HepG2 (cell line): ENCODE data around the gene MITF. TPM values are rescaled to one million over a fixed set of nuclear protein-coding genes. Genes with fewer than 3 reads are reported as not detected.
A peak's percentile ranks its signal among the peaks of the same experiment; 100 is the strongest.

Source experiments
- ATAC-seq: fragments of 200-7000 bp; cut with Tn5 transposase; 3 replicates; pipeline ENCODE4 v1.9.1; 2020; ENCODE audit warnings: mild to moderate bottlenecking, moderate library complexity
- BruUV-seq: library from RNA; stranded (reverse); fragments of 400-500 nt; replicated peaks from 2 replicates; lab custom pipeline; 2021; lab: Mats Ljungman, UMichigan
- CTCF ChIA-PET: fragments of 300-600 bp; formaldehyde crosslinking; extraction: SDS; loops from one replicate; lab custom pipeline; 2021; ENCODE audit warnings: low total read pairs, inconsistent platforms, low intra/inter-chr PET ratio; lab: Yijun Ruan, JAX
- POLR2A ChIA-PET: fragments of 350-600 bp; sonication (Branson Sonifier 250); formaldehyde crosslinking; loops from one replicate; lab custom pipeline; 2020; ENCODE audit warnings: antibody characterized with exemption, inconsistent platforms; lab: Yijun Ruan, JAX
- DNase-seq: peaks from one replicate; pipeline ENCODE4 v3.0.0-alpha.2; 2015; ENCODE audit warnings: low spot score
- FAIRE-seq: peaks from 3 replicates; lab custom pipeline; 2011; peaks lifted over from hg19 to GRCh38; lab: Jason Lieb, UNC
- H2AFZ ChIP-seq: one replicate; pipeline ENCODE4 v1.6.1; 2011; ENCODE audit warnings: low read length, inconsistent platforms
- H3K27ac ChIP-seq: fragments of 300-600 bp; 3 replicates; pipeline ENCODE4 v1.8.0; 2011; ENCODE audit warnings: mixed run types, mild to moderate bottlenecking, mixed read lengths, low read length, inconsistent platforms; ENCODE audit not compliant: insufficient read depth; ENCODE audit errors: extremely low read length
- H3K27me3 ChIP-seq, 2 experiments: fragments of 200-600 bp in 1 of 2; 2 replicates in 1 of 2; 3 replicates in 1 of 2; pipeline versions ENCODE4 v1.6.0 to v1.8.0; 2011; ENCODE audit warnings: low read length in 2 of 2, mild to moderate bottlenecking in 2 of 2, moderate library complexity in 2 of 2, inconsistent platforms in 1 of 2; ENCODE audit not compliant: insufficient read depth in 2 of 2, control insufficient read depth in 1 of 2
- H3K36me3 ChIP-seq, 2 experiments: fragments of 200-600 bp in 1 of 2; replicated peaks in 1 of 2; 2 replicates in 1 of 2; 3 replicates in 1 of 2; pipeline versions ENCODE4 v1.5.1 to v1.8.0; 2011; ENCODE audit warnings: low read length in 2 of 2, inconsistent platforms in 1 of 2; ENCODE audit not compliant: insufficient read depth in 2 of 2, control insufficient read depth in 1 of 2
- H3K4me1 ChIP-seq: 2 replicates; pipeline ENCODE4 v1.5.1; 2012; ENCODE audit warnings: low read length, inconsistent platforms; ENCODE audit not compliant: insufficient read depth
- H3K4me2 ChIP-seq: 2 replicates; pipeline ENCODE4 v1.6.0; 2011; ENCODE audit warnings: low read depth, low read length, inconsistent platforms
- H3K4me3 ChIP-seq, 3 experiments: fragments of 200-600 bp in 1 of 3; sonication (generic), shearing (Covaris generic) in 1 of 3; replicated peaks in 1 of 3; 2 replicates each; pipeline ENCODE4 v1.5.1; 2011 to 2016; ENCODE audit warnings: low read length in 3 of 3, inconsistent platforms in 2 of 3, low read depth in 2 of 3, mild to moderate bottlenecking in 2 of 3, control low read depth in 1 of 3, mixed read lengths in 1 of 3; ENCODE audit not compliant: insufficient read depth in 1 of 3
- H3K79me2 ChIP-seq: one replicate; pipeline ENCODE4 v1.6.1; 2011; ENCODE audit warnings: low read length, inconsistent platforms; ENCODE audit not compliant: insufficient read depth
- H3K9ac ChIP-seq: 2 replicates; pipeline ENCODE4 v1.6.0; 2011; ENCODE audit warnings: mild to moderate bottlenecking, low read depth, low read length, inconsistent platforms; ENCODE audit not compliant: insufficient read depth
- H3K9me3 ChIP-seq: 2 replicates; pipeline ENCODE4 v1.5.1; 2012; ENCODE audit warnings: mild to moderate bottlenecking, low read length
- H4K20me1 ChIP-seq: 2 replicates; pipeline ENCODE4 v1.6.0; 2011; ENCODE audit warnings: inconsistent platforms, mild to moderate bottlenecking, low read length, moderate library complexity; ENCODE audit not compliant: insufficient read depth
- HES4 ChIP-seq: sonication (generic); formaldehyde crosslinking; IDR thresholded peaks from 2 replicates; pipeline ENCODE4 v1.9.0; 2021; ENCODE audit warnings: mild to moderate bottlenecking, missing genetic modification reagents, borderline replicate concordance
- MAFF ChIP-seq: IDR thresholded peaks from 2 replicates; pipeline ENCODE4 v1.6.1; 2011; ENCODE audit warnings: low read depth, low read length, improper control_type of control experiment
- MAFK ChIP-seq, 2 experiments: IDR thresholded peaks in 1 of 2; conservative IDR thresholded peaks in 1 of 2; 2 replicates each; pipeline ENCODE4 v1.6.1; 2011; ENCODE audit warnings: improper control_type of control experiment in 2 of 2, low read length in 2 of 2
- ZKSCAN5 ChIP-seq: sonication (generic); formaldehyde crosslinking; IDR thresholded peaks from 2 replicates; pipeline ENCODE4 v1.5.1; 2020; ENCODE audit warnings: mild to moderate bottlenecking, missing genetic modification reagents
- ZNF331 ChIP-seq: sonication (generic); formaldehyde crosslinking; IDR thresholded peaks from 2 replicates; pipeline ENCODE4 v1.4.0; 2020; ENCODE audit warnings: missing genetic modification reagents
- WGBS: methylation state at CpG from one replicate; pipeline ENCODE4 v1.1.6; 2017; ENCODE audit warnings: low lambda C conversion rate; 5-methylcytosine and 5-hydroxymethylcytosine counted together
- in situ Hi-C: cut with HindIII; loops from 2 replicates; pipeline ENCODE4 v1.10.0; 2017; ENCODE audit warnings: low pct_unique_long_range_greater_than_20kb; ENCODE audit not compliant: extremely low pct_ligation_motif_present
- intact Hi-C: fragments of 100-400 bp; cut with micrococcal nuclease; formaldehyde crosslinking; loops from one replicate; pipeline ENCODE4 v1.10.0; 2022; ENCODE audit not compliant: unreplicated experiment
- polyA plus RNA-seq, 8 experiments: library from polyadenylated mRNA; depleted of rRNA in 3 of 8; stranded (reverse) in 7 of 8; unstranded in 1 of 8; fragments of >200 nt; fragmentation: Illumina TruSeq in 4 of 8; extraction: Trizol in 4 of 8; gene quantifications; 2 replicates each; pipeline versions ENCODE4 v1.2.1 to v1.2.3, GENCODE V29; 2011 to 2016; ENCODE audit warnings: low read depth in 4 of 8, missing spikeins in 1 of 8, mixed read lengths in 1 of 8; ENCODE audit not compliant: insufficient read depth in 1 of 8
- total RNA-seq, 5 experiments: library from RNA; depleted of rRNA; stranded (reverse); fragments of >200 nt; fragmentation: Illumina TruSeq; extraction: Trizol; gene quantifications; 2 replicates each; pipeline ENCODE4 v1.2.3, GENCODE V29; 2016; ENCODE audit warnings: low read depth in 1 of 5

MITF gene
- total and polyA plus RNA-seq, 2 of the 13 experiments (the other 11 are each of a cell fraction or from before 2014, with no cell fraction given), result 0.12 to 0.38 TPM

DNA sequence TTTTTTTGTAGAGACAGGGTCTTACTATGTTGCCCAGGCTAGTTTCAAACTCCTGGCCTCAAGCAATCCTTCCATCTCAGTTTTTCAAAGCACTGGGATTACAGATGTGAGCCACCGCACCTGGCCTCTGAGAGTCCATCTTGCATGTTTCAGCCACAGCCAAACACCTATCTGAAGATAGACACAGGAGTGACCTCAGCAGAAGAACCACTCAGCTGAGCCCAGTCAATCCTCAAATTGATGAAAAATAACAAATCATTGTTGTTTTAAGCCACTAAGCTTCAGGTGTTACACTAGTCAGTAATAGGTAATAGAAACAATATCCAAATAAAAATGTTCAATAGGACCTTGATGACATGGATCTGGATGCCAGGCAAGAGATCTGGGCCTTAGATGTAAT, 38.3 kb upstream of the MITF start:
- ATAC-seq (no peak), FAIRE-seq (no peak), DNase-seq (no peak)
- peak; percentile 94 for TF ChIP-seq ZNF331 (CRISPR knock-in tag)
- TF ChIP-seq HES4, result no peak
- H3K36me3 ChIP-seq, result no peaks in the 10 kb centered on the region
- intact Hi-C loops, result no loop called here
- CTCF ChIA-PET, result no interaction called here
- peaks cover 9% of the 10 kb centered on the region; the same call in 1 of the 2 replicates for H3K9me3 ChIP-seq
- no peak overlapping the region for H3K4me2 ChIP-seq
- H3K27me3 ChIP-seq, result no peaks in the 10 kb centered on the region
- no TSS peak for BruUV-seq
- POLR2A ChIA-PET, result no interaction called here
- H3K79me2 ChIP-seq, result no peaks in the 10 kb centered on the region
- 0% methylated on average over 1 of the region's 1 CpG for WGBS
- H3K4me3 ChIP-seq, result no peak overlapping the region
- no peaks in the 10 kb centered on the region for H4K20me1 ChIP-seq
- in situ Hi-C loops, result no loop called here
- H3K27ac ChIP-seq, result no peak overlapping the region
- no peak overlapping the region for H2AFZ ChIP-seq
- no peaks in the 10 kb centered on the region for H3K4me1 ChIP-seq
- H3K9ac ChIP-seq, result no peak overlapping the region

DNA sequence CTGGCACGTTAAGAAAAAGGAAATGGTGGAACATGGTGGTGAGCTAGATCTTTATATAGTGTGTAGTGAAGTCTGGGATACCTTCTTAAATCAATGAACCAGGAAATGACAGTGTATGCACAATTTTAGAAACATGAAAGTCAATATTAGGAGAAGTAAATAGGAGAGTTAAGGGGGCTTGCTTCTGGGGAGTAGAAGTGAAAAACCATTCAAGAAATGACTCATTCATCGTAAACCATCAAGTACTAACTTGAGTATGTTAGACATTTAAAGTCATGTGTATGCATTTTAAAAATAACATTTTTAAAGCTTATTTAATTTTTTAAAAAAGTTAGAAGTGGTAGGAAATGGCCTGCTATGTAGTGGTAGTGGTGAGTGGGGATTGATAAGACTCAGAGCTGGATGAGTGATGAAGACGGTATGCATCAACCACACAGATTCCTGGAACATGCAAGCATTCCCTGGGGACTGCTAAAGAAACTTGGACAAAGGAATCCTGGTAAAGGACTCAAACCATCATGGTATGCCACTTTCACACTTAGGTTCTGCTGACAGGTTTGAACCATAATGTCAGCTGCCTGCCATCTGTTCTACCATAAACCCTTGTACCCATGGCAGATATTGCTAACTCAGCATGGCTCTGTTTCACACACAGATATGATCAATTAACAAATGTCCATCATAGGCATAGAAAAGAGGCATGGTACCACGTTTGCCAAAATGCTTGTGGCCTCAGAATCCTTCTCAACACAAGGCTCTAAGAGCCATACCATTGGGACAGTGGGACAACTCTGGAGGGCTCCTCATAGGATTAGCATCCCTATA, 28.9 kb upstream of the MITF start:
- ATAC-seq, result no peak
- WGBS, result 6% methylated on average over 4 of the region's 4 CpGs
- Histone ChIP-seq H3K4me2 (no peak overlapping the region), H3K4me3 (no peak overlapping the region), H4K20me1 (no peaks in the 10 kb centered on the region), H3K27me3 (no peaks in the 10 kb centered on the region), H3K36me3 (no peaks in the 10 kb centered on the region), H3K9ac (no peak overlapping the region), H2AFZ (no peak overlapping the region), H3K9me3 (no peaks in the 10 kb centered on the region), H3K4me1 (no peaks in the 10 kb centered on the region), H3K79me2 (no peaks in the 10 kb centered on the region), H3K27ac (no peak overlapping the region)
- DNase-seq, result no peak
- in situ Hi-C loops (no loop called here), intact Hi-C loops (no loop called here)
- TF ChIP-seq ZKSCAN5 (no peak), MAFK (conservative IDR thresholded peaks at IDR 0.05 in 1 of 2, IDR thresholded peaks at IDR 0.05 in 1 of 2; ENCODE audit: low read length in 2 of 2) (peak; percentile 64 to 68), MAFF (peak; percentile 57)
- POLR2A ChIA-PET, result no interaction called here
- CTCF ChIA-PET, result no interaction called here
- FAIRE-seq, result no peak
- BruUV-seq, result no TSS peak
